Stimulated activated naive CD8-positive, alpha-beta T cell treated with anti-CD3 and anti-CD28 coated beads, Interleukin-15, amount 100 ng/mL, for 72 hours (primary cell): ENCODE results near the gene MXRA7.
A peak's percentile ranks its signal among the peaks of the same experiment; 100 is the strongest.
"Not testable (repeated sequence)": the region's sequence is repeated elsewhere in the genome, so short reads cannot be mapped to it uniquely, and the experiment has no call there.

Source experiments
- ATAC-seq: fragments of 150-1000 bp; cut with Tn5 transposase; 2 replicates; pipeline ENCODE4 v1.10.0; 2021; ENCODE audit warnings: mild to moderate bottlenecking, moderate library complexity
- DNase-seq, 2 donors: peaks; one replicate each; pipeline ENCODE4 v3.0.0; 2021 to 2022
- H3K27ac Mint-ChIP-seq, 2 donors: one replicate each; pipeline ENCODE4 v1.8.0; 2022; ENCODE audit warnings: mild to moderate bottlenecking in 2 of 2, mixed read lengths in 2 of 2, moderate library complexity in 2 of 2
- H3K27me3 Mint-ChIP-seq: one replicate; pipeline ENCODE4 v1.8.0; 2022; ENCODE audit warnings: mixed read lengths
- H3K4me1 Mint-ChIP-seq: one replicate; pipeline ENCODE4 v1.8.0; 2022; ENCODE audit warnings: mild to moderate bottlenecking, mixed read lengths
- H3K4me3 Mint-ChIP-seq, 2 donors: one replicate each; pipeline ENCODE4 v1.8.0; 2022; ENCODE audit warnings: mild to moderate bottlenecking in 2 of 2, mixed read lengths in 2 of 2, moderate library complexity in 1 of 2
- H3K9me3 Mint-ChIP-seq, 2 donors: one replicate each; pipeline ENCODE4 v1.8.0; 2022; ENCODE audit warnings: mixed read lengths in 2 of 2

MXRA7 gene

DNA sequence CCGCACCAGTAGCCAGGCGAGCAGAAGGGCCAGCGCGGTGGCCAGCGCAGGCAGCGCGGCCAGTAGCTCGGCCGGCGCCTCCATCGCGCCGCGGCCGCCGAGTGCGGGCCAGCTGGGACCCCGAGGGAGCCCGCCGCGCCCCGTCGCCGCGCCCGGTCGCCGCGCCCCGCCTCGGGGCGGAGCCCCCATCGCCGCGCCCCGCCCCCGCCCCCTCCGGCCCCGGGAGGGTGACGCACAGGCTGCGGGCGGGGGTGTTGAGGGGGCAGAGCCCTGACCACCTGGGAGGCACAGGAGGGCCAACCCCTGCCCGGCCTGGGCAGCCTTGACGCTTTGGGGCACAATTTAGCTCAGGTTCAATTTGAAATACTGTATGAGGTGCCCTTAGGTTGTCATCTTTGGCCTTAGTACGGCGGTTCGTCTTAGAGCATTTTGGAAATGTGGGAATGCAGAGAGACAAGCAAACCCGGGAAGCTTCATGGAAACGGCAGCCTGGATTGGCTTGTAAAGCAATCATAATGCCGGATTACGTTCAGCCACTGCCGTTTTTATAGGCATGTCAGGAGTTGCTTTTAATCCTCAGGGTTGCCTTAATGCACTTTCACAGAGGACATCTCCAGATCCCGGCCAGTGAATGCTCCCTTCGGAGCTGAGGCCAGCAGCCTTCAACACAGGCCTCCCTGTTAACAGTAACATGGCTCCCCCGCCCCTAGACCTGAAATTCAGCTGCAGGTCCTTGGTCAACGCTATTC lies at the start of gene MXRA7:
Gene MXRA7 (minus strand): TSS at position 103 of the 749 bp plus-strand sequence. CDS start 19 bp downstream, at position 84.
- Mint-ChIP-seq H3K27me3 (no peaks in the 10 kb centered on the region), H3K27ac (peak within 1 kb of the TSS in 1 of 2 donors; percentile 67), H3K9me3 (no peaks in the 10 kb centered on the region), H3K4me1 (peaks cover 51% of the 10 kb centered on the region), H3K4me3 (peak within 1 kb of the TSS; percentile 76 to 78)
- peak; percentile 54 to 61 for DNase-seq
- ATAC-seq, result peak; percentile 74

- DNase-seq, result no peak
- H3K27ac Mint-ChIP-seq, result no peak overlapping the region
- no peak overlapping the region for H3K4me3 Mint-ChIP-seq
- ATAC-seq, result no peak
- peaks cover 9% of the 10 kb centered on the region for H3K4me1 Mint-ChIP-seq
- H3K9me3 Mint-ChIP-seq, result no peaks in the 10 kb centered on the region
- no peaks in the 10 kb centered on the region for H3K27me3 Mint-ChIP-seq
These were observed 47.8 kb upstream of the MXRA7 start for GRCh38 chr17:76758570-76758969.

DNA sequence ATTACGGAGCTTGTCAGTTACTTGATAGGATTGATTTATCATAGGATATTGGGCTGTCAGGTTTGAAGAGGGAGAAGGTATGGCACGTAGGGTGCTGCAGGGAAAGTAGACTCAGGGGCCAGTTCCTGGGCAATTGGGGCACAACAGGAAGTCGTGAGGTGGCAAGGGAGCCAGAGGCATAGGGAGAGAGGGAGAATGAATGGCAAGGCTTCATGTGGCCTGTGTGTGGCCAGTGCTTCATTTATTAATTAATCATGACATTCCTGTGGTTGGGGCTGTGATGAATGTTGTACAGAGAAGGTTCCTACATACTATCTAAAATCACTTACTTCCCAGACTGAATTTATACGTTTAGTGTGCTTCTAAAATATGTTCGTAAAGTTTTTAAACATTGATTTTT lies 46.5 kb upstream of the MXRA7 start:
- peak overlapping the region in 1 of 2 donors; percentile 6 for H3K27ac Mint-ChIP-seq
- DNase-seq (no peak), ATAC-seq (no peak)
- no peak overlapping the region for H3K4me3 Mint-ChIP-seq
- H3K9me3 Mint-ChIP-seq, result no peaks in the 10 kb centered on the region
- no peaks in the 10 kb centered on the region for H3K27me3 Mint-ChIP-seq
- peaks cover 22% of the 10 kb centered on the region for H3K4me1 Mint-ChIP-seq

- ATAC-seq, result no peak
- peaks cover 26% of the 10 kb centered on the region for H3K4me1 Mint-ChIP-seq
- no peaks in the 10 kb centered on the region for H3K9me3 Mint-ChIP-seq
- H3K27ac Mint-ChIP-seq, result no peak overlapping the region
- H3K4me3 Mint-ChIP-seq, result no peak overlapping the region
- no peaks in the 10 kb centered on the region for H3K27me3 Mint-ChIP-seq
- DNase-seq, result no peak
These were observed 44.5 kb upstream of the MXRA7 start for GRCh38 chr17:76755285-76755684.

DNA sequence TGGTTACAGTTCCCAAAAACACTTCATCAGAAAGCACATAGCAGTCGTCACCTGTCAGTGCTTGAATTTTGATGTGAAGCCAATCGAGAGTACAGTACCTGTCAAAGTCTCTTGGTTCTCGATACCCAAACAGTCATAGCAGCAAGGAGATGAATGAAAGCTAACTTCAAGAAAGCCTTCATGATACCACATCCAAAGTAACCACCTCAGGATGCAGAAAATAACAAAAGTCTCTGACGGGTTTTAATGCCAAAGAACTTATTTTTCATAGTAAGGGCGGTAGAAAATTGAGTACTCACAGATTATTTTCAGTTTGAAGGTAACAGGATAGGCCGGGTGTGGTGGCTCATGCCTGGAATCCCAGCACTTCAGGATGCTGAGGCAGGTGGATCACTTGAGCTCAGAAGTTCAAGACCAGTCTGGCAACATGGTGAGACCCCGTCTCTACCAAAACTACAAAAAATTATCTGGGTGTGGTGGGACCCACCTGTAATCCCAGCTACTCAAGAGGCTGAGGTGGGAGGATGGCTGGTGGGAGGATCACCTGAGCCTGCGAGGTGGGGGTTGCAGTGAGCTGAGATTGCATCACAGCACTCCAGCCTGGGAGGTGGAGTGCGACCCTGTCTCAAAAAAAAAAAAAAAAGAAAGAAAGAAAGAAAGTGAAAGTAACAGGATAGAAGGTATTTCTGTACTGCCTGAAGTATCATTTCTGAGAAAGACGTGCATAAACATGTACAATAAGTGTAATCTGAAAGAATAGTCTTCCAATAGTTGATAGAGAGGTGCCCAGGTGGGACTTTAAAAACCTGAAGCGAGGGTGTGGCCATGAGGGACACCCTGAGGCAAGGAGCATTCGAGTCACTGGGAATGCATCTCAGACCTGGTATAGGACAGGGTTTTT lies 42.5 kb upstream of the MXRA7 start:
- ATAC-seq (peak; percentile 95), DNase-seq (no peak)
- peaks cover 26% of the 10 kb centered on the region for H3K4me1 Mint-ChIP-seq
- H3K27me3 Mint-ChIP-seq, result no peaks in the 10 kb centered on the region
- peak overlapping the region; percentile 91 to 97 for H3K4me3 Mint-ChIP-seq
- H3K9me3 Mint-ChIP-seq, result no peaks in the 10 kb centered on the region
- H3K27ac Mint-ChIP-seq, result peak overlapping the region; percentile 97 to 98

- DNase-seq (no peak), ATAC-seq (peak; percentile 51)
- Mint-ChIP-seq H3K27ac (peak overlapping the region in 1 of 2 donors; percentile 70), H3K27me3 (no peaks in the 10 kb centered on the region), H3K9me3 (no peaks in the 10 kb centered on the region), H3K4me3 (peak overlapping the region in 1 of 2 donors; percentile 71), H3K4me1 (peaks cover 26% of the 10 kb centered on the region)
These were observed 41.2 kb upstream of the MXRA7 start for GRCh38 chr17:76752006-76752405.

DNA sequence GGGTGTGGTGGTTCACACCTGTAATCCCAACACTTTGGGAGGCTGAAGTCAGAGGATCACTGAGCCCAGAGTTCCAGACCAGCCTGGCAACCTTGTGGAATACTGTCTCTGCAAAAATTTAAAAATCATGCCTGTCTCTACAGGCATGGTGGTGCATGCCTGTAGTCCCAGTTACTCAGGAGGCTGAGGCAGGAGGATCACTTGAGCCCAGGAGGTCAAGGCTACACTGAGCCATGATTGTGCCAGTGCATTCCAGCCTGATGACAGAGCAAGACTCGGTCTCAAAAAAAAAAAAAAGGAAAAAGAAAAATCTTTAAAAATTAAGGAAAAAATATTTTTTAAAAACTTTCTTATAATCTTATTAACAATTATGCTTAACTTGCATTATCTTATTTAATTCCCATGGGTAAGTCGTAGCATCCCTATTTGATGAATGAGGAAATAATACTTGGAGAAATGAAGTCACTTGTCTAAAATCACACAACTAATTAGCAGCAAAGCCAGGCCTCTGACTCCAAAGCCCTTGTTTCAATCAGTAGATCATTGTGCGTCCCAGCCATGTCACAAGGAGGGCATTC lies 40.7 kb upstream of the MXRA7 start:
- no peak overlapping the region for H3K4me3 Mint-ChIP-seq
- H3K4me1 Mint-ChIP-seq, result peaks cover 26% of the 10 kb centered on the region
- DNase-seq (no peak), ATAC-seq (no peak)
- H3K27me3 Mint-ChIP-seq, result no peaks in the 10 kb centered on the region
- no peak overlapping the region for H3K27ac Mint-ChIP-seq
- H3K9me3 Mint-ChIP-seq, result no peaks in the 10 kb centered on the region

GRCh38 chr17:76748657-76749056 lies 37.9 kb upstream of the MXRA7 start:
- Mint-ChIP-seq H3K27ac (no peak overlapping the region), H3K9me3 (no peaks in the 10 kb centered on the region), H3K4me1 (peaks cover 18% of the 10 kb centered on the region), H3K27me3 (no peaks in the 10 kb centered on the region), H3K4me3 (no peak overlapping the region)
- DNase-seq (no peak), ATAC-seq (no peak)

GRCh38 chr17:76747716-76748363 lies 37.1 kb upstream of the MXRA7 start:
- Mint-ChIP-seq H3K27ac (no peak overlapping the region), H3K27me3 (no peaks in the 10 kb centered on the region), H3K4me1 (peaks cover 10% of the 10 kb centered on the region), H3K9me3 (no peaks in the 10 kb centered on the region), H3K4me3 (no peak overlapping the region)
- ATAC-seq (no peak), DNase-seq (no peak)

DNA sequence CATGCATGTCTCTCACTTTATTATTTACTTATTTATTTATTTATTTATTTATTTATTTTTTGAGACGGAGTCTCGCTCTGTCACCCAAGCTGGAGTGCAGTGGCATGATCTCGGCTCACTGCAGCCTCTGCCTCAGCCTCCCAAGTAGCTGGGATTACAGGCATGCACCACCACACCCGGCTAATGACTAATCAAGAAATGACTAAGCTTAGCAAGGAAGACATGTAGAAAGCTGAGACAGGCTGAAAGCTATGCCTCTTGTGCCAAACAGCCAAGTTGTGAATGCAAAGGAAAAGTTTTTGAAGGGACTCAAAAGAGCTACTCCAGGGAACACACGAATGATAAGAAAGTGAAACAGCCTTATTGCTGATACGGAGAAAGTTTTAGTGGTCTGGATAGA lies 35.0 kb upstream of the MXRA7 start:
- not testable (repeated sequence) for H3K27ac Mint-ChIP-seq, H3K27me3 Mint-ChIP-seq, H3K4me3 Mint-ChIP-seq, H3K4me1 Mint-ChIP-seq, DNase-seq, ATAC-seq, H3K9me3 Mint-ChIP-seq

GRCh38 chr17:76744747-76745146 lies 34.0 kb upstream of the MXRA7 start:
- no peaks in the 10 kb centered on the region for H3K27me3 Mint-ChIP-seq
- H3K9me3 Mint-ChIP-seq, result no peaks in the 10 kb centered on the region
- ATAC-seq (peak; percentile 45), DNase-seq (no peak)
- no peak overlapping the region for H3K27ac Mint-ChIP-seq
- H3K4me3 Mint-ChIP-seq, result no peak overlapping the region
- peaks cover 2% of the 10 kb centered on the region for H3K4me1 Mint-ChIP-seq

GRCh38 chr17:76742958-76743357 lies 32.2 kb upstream of the MXRA7 start:
- no peaks in the 10 kb centered on the region for H3K9me3 Mint-ChIP-seq
- H3K27me3 Mint-ChIP-seq, result no peaks in the 10 kb centered on the region
- no peak overlapping the region for H3K27ac Mint-ChIP-seq
- H3K4me3 Mint-ChIP-seq, result no peak overlapping the region
- no peak for DNase-seq
- no peak for ATAC-seq
- H3K4me1 Mint-ChIP-seq, result peaks cover 16% of the 10 kb centered on the region

DNA sequence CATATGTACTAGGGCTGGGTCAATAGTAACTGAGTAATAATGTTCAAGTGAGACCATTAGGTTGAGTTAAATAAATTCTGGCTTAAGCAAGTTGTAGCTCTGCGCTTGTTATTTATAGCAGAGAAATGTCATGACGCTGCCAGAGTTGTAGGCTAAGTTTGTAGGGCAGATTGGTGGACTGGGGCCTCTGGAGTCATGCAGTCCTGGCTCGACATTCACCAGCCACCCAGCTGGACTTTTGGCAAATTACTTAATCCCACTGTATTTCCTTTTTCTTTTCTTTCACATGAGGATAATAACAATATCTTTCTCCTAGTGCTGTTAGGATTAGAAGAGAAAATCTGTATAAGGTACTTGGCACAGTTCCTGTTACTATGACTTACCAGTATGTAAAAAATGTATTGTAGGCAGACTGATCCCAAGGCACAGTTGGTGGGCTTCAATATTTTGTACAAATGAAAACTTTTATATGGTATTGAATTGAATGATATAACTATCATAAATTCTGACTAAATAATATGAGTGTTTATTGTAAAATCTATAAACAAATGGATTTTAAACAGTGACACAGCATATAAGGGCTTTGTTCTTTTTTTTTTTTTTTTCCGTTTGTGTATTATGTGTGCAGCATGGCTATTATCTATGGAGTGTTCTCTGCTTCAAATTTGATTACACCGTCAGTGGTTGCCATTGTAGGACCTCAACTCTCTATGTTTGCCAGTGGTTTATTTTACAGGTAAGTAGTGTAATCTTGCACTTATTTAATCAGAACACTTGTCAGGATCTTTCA lies 29.8 kb upstream of the MXRA7 start:
- Mint-ChIP-seq H3K27me3 (no peaks in the 10 kb centered on the region), H3K4me1 (peaks cover 16% of the 10 kb centered on the region), H3K9me3 (no peaks in the 10 kb centered on the region), H3K27ac (no peak overlapping the region), H3K4me3 (no peak overlapping the region)
- DNase-seq (no peak), ATAC-seq (no peak)

- not testable (repeated sequence) for DNase-seq, H3K9me3 Mint-ChIP-seq, H3K27me3 Mint-ChIP-seq, H3K27ac Mint-ChIP-seq, H3K4me3 Mint-ChIP-seq, ATAC-seq
- H3K4me1 Mint-ChIP-seq, result peaks cover 17% of the 10 kb centered on the region
These were observed 28.9 kb upstream of the MXRA7 start for GRCh38 chr17:76739568-76740115.
